Ramos (cell line): ENCODE measurements around the gene DERA.
"Not testable (repeated sequence)": the region's sequence is repeated elsewhere in the genome, so short reads cannot be mapped to it uniquely, and the experiment has no call there.

Source experiments
- in situ Hi-C: fragments of 300-500 bp; cut with MboI; formaldehyde crosslinking; loops from one replicate; pipeline ENCODE4 v1.14.3; 2022; ENCODE audit warnings: low sequenced_read_pairs; ENCODE audit not compliant: unreplicated experiment

Gene DERA

GRCh38 chr12:15899282-15899870 lies 11.8 kb upstream of the DERA start:
- in situ Hi-C loops, result no loop called here

- in situ Hi-C loops, result no loop called here
Observed at GRCh38 chr12:15904378-15904920, 6.7 kb upstream of the DERA start.

- in situ Hi-C loops, result no loop called here
Observed at GRCh38 chr12:15910468-15910863, 666 bp upstream of the DERA start.

- in situ Hi-C loops, result not testable (repeated sequence)
Observed at GRCh38 chr12:15911931-15912330, 799 bp downstream of the DERA start.

GRCh38 chr12:15914131-15914530 lies 3.0 kb downstream of the DERA start:
- in situ Hi-C loops, result not testable (repeated sequence)

GRCh38 chr12:15918066-15918465 lies 6.9 kb downstream of the DERA start:
- in situ Hi-C loops, result no loop called here

- in situ Hi-C loops, result no loop called here
Observed at GRCh38 chr12:15919418-15919817, 8.3 kb downstream of the DERA start.

GRCh38 chr12:15924956-15925355 lies 13.8 kb downstream of the DERA start:
- in situ Hi-C loops, result no loop called here

GRCh38 chr12:15928346-15928745 lies 17.2 kb downstream of the DERA start:
- in situ Hi-C loops, result no loop called here

- in situ Hi-C loops, result no loop called here
Observed at GRCh38 chr12:15928870-15929571, 17.9 kb downstream of the DERA start.

GRCh38 chr12:15931590-15932053 lies 20.5 kb downstream of the DERA start:
- in situ Hi-C loops, result no loop called here

- in situ Hi-C loops, result no loop called here
Observed at GRCh38 chr12:15932327-15932726, 21.2 kb downstream of the DERA start.

- in situ Hi-C loops, result no loop called here
Observed at GRCh38 chr12:15932971-15933370, 21.8 kb downstream of the DERA start.

GRCh38 chr12:15933751-15934150 lies 22.6 kb downstream of the DERA start:
- in situ Hi-C loops, result no loop called here

- in situ Hi-C loops, result no loop called here
Observed at GRCh38 chr12:15936751-15937150, 25.6 kb downstream of the DERA start.

- in situ Hi-C loops, result no loop called here
Observed at GRCh38 chr12:15937902-15938301, 26.8 kb downstream of the DERA start.

- in situ Hi-C loops, result no loop called here
Observed at GRCh38 chr12:15939111-15939510, 28.0 kb downstream of the DERA start.

GRCh38 chr12:15942475-15942874 lies 31.3 kb downstream of the DERA start:
- in situ Hi-C loops, result no loop called here

GRCh38 chr12:15943519-15943918 lies 32.4 kb downstream of the DERA start:
- in situ Hi-C loops, result not testable (repeated sequence)

GRCh38 chr12:15948461-15948860 lies 37.3 kb downstream of the DERA start:
- in situ Hi-C loops, result not testable (repeated sequence)

- in situ Hi-C loops, result no loop called here
Observed at GRCh38 chr12:15955281-15955680, 44.1 kb downstream of the DERA start.

- in situ Hi-C loops, result no loop called here
Observed at GRCh38 chr12:15956010-15956409, 44.9 kb downstream of the DERA start.
